ENCODE data around the gene AIM2. TPM values are rescaled to one million over a fixed set of nuclear protein-coding genes. Genes with fewer than 3 reads are reported as not detected.

The AIM2 gene
- polyA plus RNA-seq, 1 donor (not counting 4 experiments of a cell fraction or from before 2014, with no cell fraction given) = 0.33 TPM

DNA sequence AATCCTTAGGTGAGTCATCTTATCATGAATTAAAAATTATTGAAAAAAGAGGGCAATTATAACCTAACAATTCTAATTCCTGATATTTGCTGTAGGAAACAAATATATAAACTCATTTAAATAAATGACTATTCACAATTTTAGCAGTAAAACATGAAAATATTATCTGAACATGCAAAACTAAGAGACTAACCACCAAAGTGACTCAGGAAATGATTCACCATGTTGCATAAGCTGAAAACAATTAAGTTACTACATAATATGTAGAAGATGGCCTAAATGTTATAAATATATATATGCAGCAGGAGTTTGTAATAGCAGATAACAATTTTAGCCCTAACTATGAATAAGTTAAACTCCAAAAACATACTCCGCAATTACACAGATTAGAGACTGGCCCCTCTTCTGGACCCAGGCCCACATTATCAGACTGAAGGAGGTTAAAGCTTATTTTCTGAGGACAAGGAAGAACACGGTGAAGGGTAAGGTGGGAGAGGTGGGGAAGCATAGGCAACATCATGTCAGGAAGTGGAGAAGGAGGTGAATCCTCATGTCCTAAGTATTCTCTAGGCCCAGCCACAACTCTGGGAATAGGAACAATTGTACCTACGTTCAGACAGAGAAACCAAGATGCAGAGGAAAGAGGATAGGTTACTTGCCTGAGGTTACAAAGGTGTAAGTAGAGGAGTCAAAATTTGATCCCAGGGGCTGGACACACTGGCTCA lies 15.6 kb upstream of the AIM2 start:
- Histone ChIP-seq H3K9me3 (ENCODE audit: control insufficient read depth, low read depth, low read length) (no peaks in the 10 kb centered on the region), H3K27ac (ENCODE audit: control insufficient read depth, insufficient read depth, low read length) (peak overlapping the region; percentile 87), H3K9ac (ENCODE audit: control insufficient read depth, extremely low read depth, insufficient read depth, low read length) (peak overlapping the region; percentile 49), H3K4me2 (ENCODE audit: control insufficient read depth, extremely low read depth, insufficient read depth, low read depth, low read length) (peak overlapping the region; percentile 79), H4K20me1 (ENCODE audit: control insufficient read depth, extremely low read depth, insufficient read depth, low read length) (no peaks in the 10 kb centered on the region), H3K9me1 (ENCODE audit: control insufficient read depth, extremely low read depth, insufficient read depth, low read length) (no peaks in the 10 kb centered on the region), H2AFZ (ENCODE audit: control insufficient read depth, low read length) (peak overlapping the region; percentile 64), H3K4me3 (ENCODE audit: control insufficient read depth in 2 of 3, extremely low read depth in 1 of 3, insufficient read depth in 2 of 3, low read depth in 1 of 3, low read length in 3 of 3) (peak overlapping the region in 2 of 3 experiments; percentile 18 to 43), H3K4me1 (ENCODE audit: control insufficient read depth, extremely low read depth, insufficient read depth, low read length) (peaks cover 54% of the 10 kb centered on the region), H3K79me2 (ENCODE audit: control insufficient read depth, insufficient read depth, low read length) (no peaks in the 10 kb centered on the region), H3K36me3 (ENCODE audit: control insufficient read depth in 2 of 2, extremely low read depth in 1 of 2, insufficient read depth in 2 of 2, low read length in 2 of 2) (no peaks in the 10 kb centered on the region), H3K27me3 (ENCODE audit: control insufficient read depth, extremely low read depth, insufficient read depth, low read length) (no peaks in the 10 kb centered on the region)
- peak; percentile 85 for FAIRE-seq
- DNase-seq (ENCODE audit: low read depth, low spot score) = peak; percentile 63
- TF ChIP-seq CTCF (optimal IDR thresholded peaks at IDR 0.05 in 1 of 3, IDR thresholded peaks at IDR 0.05 in 1 of 3, conservative IDR thresholded peaks at IDR 0.05 in 1 of 3; ENCODE audit: extremely low read depth in 1 of 3, insufficient read depth in 2 of 3, low read length in 3 of 3) (no peak), EZH2 (IDR thresholded peaks at IDR 0.05; ENCODE audit: low read length) (no peak)
- dilution Hi-C loops (cut with MboI; ENCODE audit: extremely low pct_ligation_motif_present, low sequenced_read_pairs) = no loop called here

DNA sequence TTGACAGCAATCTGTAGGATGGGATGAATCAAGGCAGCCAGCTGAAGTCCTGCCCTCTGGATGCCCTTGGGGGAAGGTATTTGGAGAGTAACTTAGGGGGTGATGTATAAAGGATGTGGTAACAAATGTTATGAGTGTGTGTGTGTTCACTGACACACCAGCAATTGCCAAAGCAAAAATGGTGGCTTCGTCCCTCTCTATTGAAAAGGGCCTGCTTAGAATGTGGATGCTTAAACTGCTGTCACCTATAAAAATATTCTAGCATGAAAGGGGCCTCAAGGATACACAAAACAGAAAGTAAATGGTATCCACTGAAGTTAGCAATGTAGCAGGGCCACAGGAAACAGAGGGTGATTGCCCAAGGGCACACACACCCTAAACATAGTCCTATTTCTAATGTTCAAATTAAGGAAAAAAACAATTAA lies 15.1 kb upstream of the AIM2 start:
- Histone ChIP-seq H3K79me2 (ENCODE audit: control insufficient read depth, insufficient read depth, low read length) (no peaks in the 10 kb centered on the region), H3K4me1 (ENCODE audit: control insufficient read depth, extremely low read depth, insufficient read depth, low read length) (peaks cover 54% of the 10 kb centered on the region), H3K27me3 (ENCODE audit: control insufficient read depth, extremely low read depth, insufficient read depth, low read length) (no peaks in the 10 kb centered on the region), H3K4me2 (ENCODE audit: control insufficient read depth, extremely low read depth, insufficient read depth, low read depth, low read length) (peak overlapping the region; percentile 79), H2AFZ (ENCODE audit: control insufficient read depth, low read length) (peak overlapping the region; percentile 42), H4K20me1 (ENCODE audit: control insufficient read depth, extremely low read depth, insufficient read depth, low read length) (no peaks in the 10 kb centered on the region), H3K9me3 (ENCODE audit: control insufficient read depth, low read depth, low read length) (no peaks in the 10 kb centered on the region), H3K9me1 (ENCODE audit: control insufficient read depth, extremely low read depth, insufficient read depth, low read length) (no peaks in the 10 kb centered on the region), H3K9ac (ENCODE audit: control insufficient read depth, extremely low read depth, insufficient read depth, low read length) (peak overlapping the region; percentile 49), H3K27ac (ENCODE audit: control insufficient read depth, insufficient read depth, low read length) (peak overlapping the region; percentile 87), H3K36me3 (ENCODE audit: control insufficient read depth in 2 of 2, extremely low read depth in 1 of 2, insufficient read depth in 2 of 2, low read length in 2 of 2) (no peaks in the 10 kb centered on the region), H3K4me3 (ENCODE audit: control insufficient read depth in 2 of 3, extremely low read depth in 1 of 3, insufficient read depth in 2 of 3, low read depth in 1 of 3, low read length in 3 of 3) (peak overlapping the region in 2 of 3 experiments; percentile 9 to 43)
- no peak for TF ChIP-seq EZH2 (IDR thresholded peaks at IDR 0.05; ENCODE audit: low read length)
- no peak for TF ChIP-seq CTCF (optimal IDR thresholded peaks at IDR 0.05 in 1 of 3, IDR thresholded peaks at IDR 0.05 in 1 of 3, conservative IDR thresholded peaks at IDR 0.05 in 1 of 3; ENCODE audit: extremely low read depth in 1 of 3, insufficient read depth in 2 of 3, low read length in 3 of 3)
- dilution Hi-C loops (cut with MboI; ENCODE audit: extremely low pct_ligation_motif_present, low sequenced_read_pairs) = no loop called here
- peak; percentile 96 for FAIRE-seq
- DNase-seq (ENCODE audit: low read depth, low spot score) = peak; percentile 82
